CD4-positive, alpha-beta T cell treated with Interleukin-2 at 100 ng/mL for 4 hours (primary cell): ENCODE results near the gene AURKAIP1.
"Not testable (repeated sequence)": the region's sequence is repeated elsewhere in the genome, so short reads cannot be mapped to it uniquely, and the experiment has no call there.

ENCODE experiments used
- DNase-seq: peaks from one replicate; pipeline ENCODE4 v3.0.0-alpha.2; 2020; ENCODE audit warnings: low spot score

Gene AURKAIP1

GRCh38 chr1:1406821-1407635 is 32.0 kb upstream of the AURKAIP1 start, which contains the start of gene MRPL20:
Gene MRPL20, minus strand, starts transcription at chr1:1407293. Its CDS starts 76 bp downstream, at chr1:1407217.
- peak; percentile 95 for DNase-seq

GRCh38 chr1:1406101-1406820 is 31.3 kb upstream of the AURKAIP1 start:
- DNase-seq, result no peak

- DNase-seq, result no peak
Measured at GRCh38 chr1:1403653-1404052, 28.6 kb upstream of the AURKAIP1 start.

GRCh38 chr1:1402901-1403392 is 27.9 kb upstream of the AURKAIP1 start:
- DNase-seq, result not testable (repeated sequence)

- peak; percentile 22 for DNase-seq
Measured at GRCh38 chr1:1402072-1402900, 27.3 kb upstream of the AURKAIP1 start.

- no peak for DNase-seq
Measured at GRCh38 chr1:1401457-1402010, 26.5 kb upstream of the AURKAIP1 start.

- no peak for DNase-seq
Measured at GRCh38 chr1:1400576-1401456, 25.8 kb upstream of the AURKAIP1 start.

- DNase-seq, result no peak
Measured at GRCh38 chr1:1399872-1400575, 25.0 kb upstream of the AURKAIP1 start.

GRCh38 chr1:1399187-1399871 is 24.3 kb upstream of the AURKAIP1 start, which contains the start of gene CCNL2:
Gene CCNL2, minus strand, starts transcription at chr1:1399335. Its CDS starts 29 bp downstream, at chr1:1399306.
- peak; percentile 99 for DNase-seq

GRCh38 chr1:1398677-1399186 is 23.7 kb upstream of the AURKAIP1 start:
- no peak for DNase-seq

- no peak for DNase-seq
Measured at GRCh38 chr1:1397839-1398523, 23.0 kb upstream of the AURKAIP1 start.

GRCh38 chr1:1395166-1395565 is 20.2 kb upstream of the AURKAIP1 start:
- no peak for DNase-seq

GRCh38 chr1:1394116-1394515 is 19.1 kb upstream of the AURKAIP1 start:
- DNase-seq, result no peak

- no peak for DNase-seq
Measured at GRCh38 chr1:1393428-1393827, 18.4 kb upstream of the AURKAIP1 start.

GRCh38 chr1:1393014-1393413 is 18.0 kb upstream of the AURKAIP1 start:
- DNase-seq, result no peak

- DNase-seq, result no peak
Measured at GRCh38 chr1:1391225-1391624, 16.2 kb upstream of the AURKAIP1 start.

GRCh38 chr1:1390675-1391074 is 15.7 kb upstream of the AURKAIP1 start:
- DNase-seq, result no peak

GRCh38 chr1:1388078-1388472 is 13.1 kb upstream of the AURKAIP1 start:
- no peak for DNase-seq
